B cell (primary cell): Measurements from ENCODE around the gene HCN2. TPM values are rescaled to one million over a fixed set of nuclear protein-coding genes. Genes with fewer than 3 reads are reported as not detected.

ENCODE experiments used
- ATAC-seq: fragments of 200-7000 bp; cut with Tn5 transposase; one replicate; pipeline ENCODE4 v1.10.0; 2021; ENCODE audit warnings: low read depth, mild to moderate bottlenecking, moderate number of reproducible peaks, moderate library complexity
- CTCF ChIA-PET: fragments of 350-600 bp; sonication (Branson Sonifier 250); formaldehyde crosslinking; loops from one replicate; lab custom pipeline; 2021; ENCODE audit warnings: antibody characterized with exemption, inconsistent platforms; lab: Charles Lee
- POLR2A ChIA-PET: fragments of 350-600 bp; sonication (Branson Sonifier 250); formaldehyde crosslinking; loops from one replicate; lab custom pipeline; 2021; ENCODE audit warnings: antibody characterized with exemption; lab: Charles Lee
- DNase-seq: peaks from one replicate; pipeline ENCODE4 v3.0.0; 2013
- H2AFZ ChIP-seq: 2 replicates; pipeline ENCODE4 v1.6.1; 2012; ENCODE audit warnings: mild to moderate bottlenecking, low read depth, low read length; ENCODE audit not compliant: insufficient read depth, poor library complexity, severe bottlenecking
- H3K27ac ChIP-seq, 2 donors: 1 replicate in 1 of 2; 2 replicates in 1 of 2; pipeline ENCODE4 v1.5.1; 2012 to 2013; ENCODE audit warnings: low read length in 2 of 2, mild to moderate bottlenecking in 2 of 2, moderate library complexity in 1 of 2
- H3K27me3 ChIP-seq, 4 experiments: fragments of 200-600 bp in 1 of 4; sonication (generic) in 1 of 4; replicated peaks in 1 of 4; 1 replicate in 2 of 4; 2 replicates in 2 of 4; pipeline versions ENCODE4 v1.6.1 to v1.7.0; 2013 to 2016; ENCODE audit warnings: low read length in 3 of 4, mild to moderate bottlenecking in 2 of 4, mixed read lengths in 1 of 4, moderate library complexity in 1 of 4; ENCODE audit not compliant: insufficient read depth in 4 of 4, control insufficient read depth in 3 of 4; ENCODE audit errors: control extremely low read depth in 1 of 4
- H3K36me3 ChIP-seq, 2 experiments: replicated peaks in 1 of 2; 1 replicate in 1 of 2; 2 replicates in 1 of 2; pipeline versions ENCODE4 v1.6.1 to v1.7.1; 2013; ENCODE audit warnings: low read length in 1 of 2; ENCODE audit not compliant: insufficient read depth in 2 of 2, control insufficient read depth in 1 of 2; ENCODE audit errors: control extremely low read depth in 1 of 2, extremely low read depth in 1 of 2
- H3K4me1 ChIP-seq, 2 donors: fragments of 200-600 bp in 1 of 2; sonication (generic) in 1 of 2; 1 replicate in 1 of 2; 2 replicates in 1 of 2; pipeline versions ENCODE4 v1.5.1 to v1.6.1; 2013 to 2017; ENCODE audit warnings: low read length in 2 of 2; ENCODE audit not compliant: control insufficient read depth in 2 of 2, insufficient read depth in 2 of 2
- H3K4me2 ChIP-seq: replicated peaks from 2 replicates; pipeline ENCODE3; 2012; ENCODE audit warnings: mild to moderate bottlenecking, low read depth, low read length; ENCODE audit not compliant: poor library complexity, severe bottlenecking
- H3K4me3 ChIP-seq, 5 experiments: fragments of 200-600 bp in 1 of 5; sonication (generic) in 1 of 5; 1 replicate in 3 of 5; 2 replicates in 2 of 5; pipeline versions ENCODE4 v1.5.1 to v1.7.0; 2011 to 2016; ENCODE audit warnings: low read length in 4 of 5, mild to moderate bottlenecking in 4 of 5, low read depth in 2 of 5, control low read depth in 1 of 5, moderate library complexity in 1 of 5; ENCODE audit not compliant: insufficient read depth in 1 of 5; ENCODE audit errors: control extremely low read depth in 1 of 5, extremely low read depth in 1 of 5
- H3K79me2 ChIP-seq: fragments of 200-600 bp; sonication (generic); one replicate; pipeline ENCODE4 v1.6.0; 2016; ENCODE audit warnings: low read length; ENCODE audit not compliant: control insufficient read depth, insufficient read depth
- H3K9ac ChIP-seq: fragments of 200-600 bp; sonication (generic); 2 replicates; pipeline ENCODE4 v1.6.1; 2017; ENCODE audit warnings: mild to moderate bottlenecking, low read length, moderate library complexity
- H3K9me3 ChIP-seq, 3 donors: one replicate each; pipeline versions ENCODE4 v1.6.1 to v1.7.1; 2013; ENCODE audit warnings: low read length in 2 of 3; ENCODE audit not compliant: control insufficient read depth in 2 of 3, insufficient read depth in 1 of 3; ENCODE audit errors: control extremely low read depth in 1 of 3
- H4K20me1 ChIP-seq: 2 replicates; pipeline ENCODE4 v1.6.0; 2012; ENCODE audit warnings: mild to moderate bottlenecking, low read length; ENCODE audit not compliant: insufficient read depth, control insufficient read depth, poor library complexity, severe bottlenecking
- H3K27ac Mint-ChIP-seq: one replicate; pipeline ENCODE4 v1.8.0; 2021; ENCODE audit warnings: mixed read lengths
- H3K27me3 Mint-ChIP-seq: one replicate; pipeline ENCODE4 v1.8.0; 2021; ENCODE audit warnings: mixed read lengths
- H3K4me1 Mint-ChIP-seq: one replicate; pipeline ENCODE4 v1.8.0; 2021; ENCODE audit warnings: mixed read lengths
- H3K4me3 Mint-ChIP-seq: one replicate; pipeline ENCODE4 v1.8.0; 2021; ENCODE audit warnings: mixed read lengths
- H3K9me3 Mint-ChIP-seq: one replicate; pipeline ENCODE4 v1.8.0; 2022; ENCODE audit warnings: mixed read lengths; ENCODE audit not compliant: insufficient read depth
- CTCF ChIP-seq: fragments of 200-600 bp; IDR thresholded peaks from one replicate; pipeline ENCODE4 v1.8.0; 2022; ENCODE audit warnings: antibody characterized with exemption, mild to moderate bottlenecking
- EZH2 ChIP-seq: IDR thresholded peaks from 2 replicates; pipeline ENCODE4 v1.6.1; 2012; ENCODE audit warnings: borderline replicate concordance, low read depth, mild to moderate bottlenecking, moderate library complexity, low read length; ENCODE audit not compliant: insufficient read depth, poor library complexity, severe bottlenecking
- WGBS: methylation state at CpG from one replicate; pipeline ENCODE4 v1.1.5; 2013; ENCODE audit warnings: missing lambda C conversion rate; ENCODE audit not compliant: insufficient coverage; 5-methylcytosine and 5-hydroxymethylcytosine counted together
- intact Hi-C: fragments of 100-400 bp; cut with micrococcal nuclease; formaldehyde crosslinking; loops from one replicate; pipeline ENCODE4 v1.10.0; 2022
- polyA plus RNA-seq: library from polyadenylated mRNA; depleted of rRNA; stranded (reverse); fragments of >200 nt; gene quantifications from 2 replicates; pipeline ENCODE4 v1.2.3, GENCODE V29; 2012
- total RNA-seq, 2 donors: library from RNA; stranded (reverse); fragments of 120-200 nt in 1 of 2; gene quantifications; 1 replicate in 1 of 2; 2 replicates in 1 of 2; pipeline versions ENCODE4 v1.2.3 to v1.2.4, GENCODE V29; 2013 to 2022

HCN2 gene
- total and polyA plus RNA-seq, 2 donors (not counting 1 experiment from before 2014, with no cell fraction given): 0.27 to 0.57 TPM

GRCh38 chr19:601790-602189, 12.1 kb downstream of the HCN2 start:
- Histone ChIP-seq H3K27ac (no peak overlapping the region), H3K79me2 (no peaks in the 10 kb centered on the region), H3K36me3 (no peaks in the 10 kb centered on the region), H3K9ac (no peak overlapping the region), H3K4me2 (no peak overlapping the region), H2AFZ (no peak overlapping the region), H3K4me3 (no peak overlapping the region), H3K27me3 (no peaks in the 10 kb centered on the region), H3K4me1 (no peaks in the 10 kb centered on the region), H4K20me1 (no peaks in the 10 kb centered on the region), H3K9me3 (peaks cover 0 to 36% (median 0%) of the 10 kb centered on the region in 3 donors)
- H3K4me1 Mint-ChIP-seq: no peaks in the 10 kb centered on the region
- no peak for TF ChIP-seq EZH2
- TF ChIP-seq CTCF: no peak
- WGBS: 83% methylated on average over 16 of the region's 25 CpGs
- ChIA-PET POLR2A (no interaction called here), CTCF (no interaction called here)
- no peaks in the 10 kb centered on the region for H3K9me3 Mint-ChIP-seq
- H3K27me3 Mint-ChIP-seq: no peaks in the 10 kb centered on the region
- H3K4me3 Mint-ChIP-seq: no peak overlapping the region
- no peak overlapping the region for H3K27ac Mint-ChIP-seq
- no peak for DNase-seq
- ATAC-seq: no peak
- intact Hi-C loops: no loop called here

- ChIA-PET CTCF (no interaction called here), POLR2A (no interaction called here)
Observed at GRCh38 chr19:602391-603301, 13.0 kb downstream of the HCN2 start.

More at GRCh38 chr19:602391-603301, 13.0 kb downstream of the HCN2 start:
- H3K4me3 Mint-ChIP-seq: no peak overlapping the region
- intact Hi-C loops: no loop called here
- H3K4me1 Mint-ChIP-seq: no peaks in the 10 kb centered on the region
- Histone ChIP-seq H3K4me2 (no peak overlapping the region), H4K20me1 (no peaks in the 10 kb centered on the region), H2AFZ (no peak overlapping the region), H3K4me3 (no peak overlapping the region), H3K27me3 (no peaks in the 10 kb centered on the region), H3K9me3 (peaks cover 0 to 28% (median 0%) of the 10 kb centered on the region in 3 donors), H3K79me2 (no peaks in the 10 kb centered on the region), H3K36me3 (no peaks in the 10 kb centered on the region), H3K27ac (no peak overlapping the region), H3K9ac (no peak overlapping the region), H3K4me1 (no peaks in the 10 kb centered on the region)
- H3K9me3 Mint-ChIP-seq: no peaks in the 10 kb centered on the region
- no peak overlapping the region for H3K27ac Mint-ChIP-seq
- no peak for TF ChIP-seq EZH2
- no peak for TF ChIP-seq CTCF
- no peak for DNase-seq
- no peaks in the 10 kb centered on the region for H3K27me3 Mint-ChIP-seq
- WGBS: 62% methylated on average over 30 of the region's 35 CpGs
- no peak for ATAC-seq
